Neural cell (in vitro differentiated cells): ENCODE data around the gene CISD2.
"Not testable (repeated sequence)": the region's sequence is repeated elsewhere in the genome, so short reads cannot be mapped to it uniquely, and the experiment has no call there.

Experiments
- MXI1 ChIP-seq: fragments of 450-650 bp; conservative IDR thresholded peaks from 2 replicates; pipeline ENCODE4 v1.6.1; 2014; ENCODE audit warnings: antibody characterized with exemption, mild to moderate bottlenecking; ENCODE audit not compliant: poor library complexity, severe bottlenecking
- TF ChIP-seq, protein P1 (sequence below): fragments of 450-650 bp; IDR thresholded peaks from 2 replicates; pipeline ENCODE4 v1.5.1; 2014; ENCODE audit warnings: antibody characterized with exemption, mild to moderate bottlenecking, moderate library complexity; ENCODE audit not compliant: poor library complexity, severe bottlenecking

DNA sequence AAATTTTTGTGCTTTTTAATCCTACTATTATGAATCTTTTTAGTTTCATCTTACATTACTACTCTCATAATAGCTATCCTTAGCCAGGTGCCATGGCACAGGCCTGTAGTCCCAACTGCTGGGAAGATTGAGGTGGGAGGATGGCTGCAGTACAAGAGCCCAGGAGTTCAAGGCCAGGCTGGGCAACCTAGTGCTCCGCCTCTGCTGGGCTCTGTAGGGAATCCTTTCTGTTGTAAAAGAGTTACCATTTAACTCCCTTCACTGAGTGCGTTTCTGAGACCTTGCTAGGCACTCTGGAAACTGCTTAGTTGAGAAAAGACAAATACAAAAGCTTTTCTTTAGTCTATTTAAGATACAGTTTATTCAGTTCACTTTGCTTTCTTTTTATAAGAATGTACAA lies 19.8 kb downstream of the CISD2 start:
- not testable (repeated sequence) for TF ChIP-seq MXI1
- TF ChIP-seq, protein P1, sequence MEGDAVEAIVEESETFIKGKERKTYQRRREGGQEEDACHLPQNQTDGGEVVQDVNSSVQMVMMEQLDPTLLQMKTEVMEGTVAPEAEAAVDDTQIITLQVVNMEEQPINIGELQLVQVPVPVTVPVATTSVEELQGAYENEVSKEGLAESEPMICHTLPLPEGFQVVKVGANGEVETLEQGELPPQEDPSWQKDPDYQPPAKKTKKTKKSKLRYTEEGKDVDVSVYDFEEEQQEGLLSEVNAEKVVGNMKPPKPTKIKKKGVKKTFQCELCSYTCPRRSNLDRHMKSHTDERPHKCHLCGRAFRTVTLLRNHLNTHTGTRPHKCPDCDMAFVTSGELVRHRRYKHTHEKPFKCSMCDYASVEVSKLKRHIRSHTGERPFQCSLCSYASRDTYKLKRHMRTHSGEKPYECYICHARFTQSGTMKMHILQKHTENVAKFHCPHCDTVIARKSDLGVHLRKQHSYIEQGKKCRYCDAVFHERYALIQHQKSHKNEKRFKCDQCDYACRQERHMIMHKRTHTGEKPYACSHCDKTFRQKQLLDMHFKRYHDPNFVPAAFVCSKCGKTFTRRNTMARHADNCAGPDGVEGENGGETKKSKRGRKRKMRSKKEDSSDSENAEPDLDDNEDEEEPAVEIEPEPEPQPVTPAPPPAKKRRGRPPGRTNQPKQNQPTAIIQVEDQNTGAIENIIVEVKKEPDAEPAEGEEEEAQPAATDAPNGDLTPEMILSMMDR: not testable (repeated sequence)
